Prostate gland (tissue), 2 donors: ENCODE results near the gene ARHGAP31. TPM values are rescaled to one million over a fixed set of nuclear protein-coding genes. Genes with fewer than 3 reads are reported as not detected.
A peak's percentile ranks its signal among the peaks of the same experiment; 100 is the strongest.
"Not testable (repeated sequence)": the region's sequence is repeated elsewhere in the genome, so short reads cannot be mapped to it uniquely, and the experiment has no call there.

Experiments used
- DNase-seq: peaks from one replicate; pipeline ENCODE4 v3.0.0-alpha.2; 2019; ENCODE audit warnings: low spot score
- H3K27ac ChIP-seq, 2 donors: fragments of 200-600 bp; sonication (generic); 2 replicates each; pipeline ENCODE4 v1.5.1; 2017 to 2019
- H3K27me3 ChIP-seq: fragments of 200-600 bp; sonication (generic); replicated peaks from 2 replicates; pipeline ENCODE4 v1.5.1; 2019; ENCODE audit not compliant: insufficient read depth
- H3K36me3 ChIP-seq, 2 donors: fragments of 200-600 bp; sonication (generic); 1 replicate in 1 of 2; 2 replicates in 1 of 2; pipeline versions ENCODE4 v1.5.1 to v1.8.1; 2017 to 2019
- H3K4me1 ChIP-seq: fragments of 200-600 bp; sonication (generic); replicated peaks from 2 replicates; pipeline ENCODE4 v1.5.1; 2019
- H3K4me3 ChIP-seq, 2 donors: fragments of 200-600 bp; sonication (generic); 2 replicates each; pipeline ENCODE4 v1.5.1; 2017 to 2019
- H3K9me3 ChIP-seq: fragments of 200-600 bp; sonication (generic); 2 replicates; pipeline ENCODE4 v1.5.1; 2017
- CTCF ChIP-seq, 4 experiments: fragments of 200-600 bp in 2 of 4; fragments of 450-650 bp in 2 of 4; sonication (generic) in 2 of 4; IDR thresholded peaks; 1 replicate in 3 of 4; 2 replicates in 1 of 4; pipeline ENCODE4 v1.5.1; 2016 to 2019; ENCODE audit warnings: antibody characterized with exemption in 4 of 4, mild to moderate bottlenecking in 2 of 4, moderate library complexity in 2 of 4
- POLR2A ChIP-seq: fragments of 450-650 bp; IDR thresholded peaks from one replicate; pipeline ENCODE4 v1.6.1; 2016; ENCODE audit warnings: antibody characterized with exemption, mild to moderate bottlenecking
- POLR2AphosphoS5 ChIP-seq: sonication (generic); formaldehyde crosslinking; IDR thresholded peaks from one replicate; pipeline ENCODE4 v1.6.1; 2017; ENCODE audit warnings: antibody characterized with exemption
- WGBS: methylation state at CpG from one replicate; pipeline ENCODE4 v1.1.5; 2018; 5-methylcytosine and 5-hydroxymethylcytosine counted together
- intact Hi-C: fragments of 100-400 bp; cut with DNase I; formaldehyde crosslinking; loops from one replicate; pipeline ENCODE4 v1.14.2; 2022
- total RNA-seq, 2 donors: library from RNA; depleted of rRNA; stranded (reverse); fragments of >200 nt; gene quantifications; one replicate each; pipeline ENCODE4 v1.1.0, GENCODE V29; 2016

Gene ARHGAP31
- total RNA-seq, 2 donors from 2014 or later, result 6.5 to 10.7 TPM

GRCh38 chr3:119352863-119353527 lies 58.8 kb downstream of the ARHGAP31 start:
- Histone ChIP-seq H3K27ac (no peak overlapping the region), H3K4me3 (no peak overlapping the region), H3K36me3 (no peaks in the 10 kb centered on the region), H3K9me3 (no peaks in the 10 kb centered on the region), H3K4me1 (no peaks in the 10 kb centered on the region), H3K27me3 (no peaks in the 10 kb centered on the region)
- intact Hi-C loops, result no loop called here
- WGBS, result 62% methylated on average over 6 of the region's 6 CpGs
- peak in 3 of 4 experiments; percentile 13 to 43 (median 37) for TF ChIP-seq CTCF (IDR thresholded peaks at IDR 0.05)
- no peak for TF ChIP-seq POLR2A
- no peak for TF ChIP-seq POLR2AphosphoS5
- no peak for DNase-seq

GRCh38 chr3:119355608-119356007 lies 61.4 kb downstream of the ARHGAP31 start:
- H3K36me3 ChIP-seq, H3K27ac ChIP-seq, DNase-seq, intact Hi-C loops, H3K4me3 ChIP-seq, H3K27me3 ChIP-seq, H3K9me3 ChIP-seq, H3K4me1 ChIP-seq: not testable (repeated sequence)
- 94% methylated on average over 5 of the region's 5 CpGs for WGBS

- H3K4me3 ChIP-seq, result no peak overlapping the region
- no peaks in the 10 kb centered on the region for H3K9me3 ChIP-seq
- H3K36me3 ChIP-seq, result no peaks in the 10 kb centered on the region
- DNase-seq, result no peak
- TF ChIP-seq CTCF (IDR thresholded peaks at IDR 0.05), result no peak
- TF ChIP-seq POLR2AphosphoS5, result no peak
- TF ChIP-seq POLR2A, result no peak
- no peaks in the 10 kb centered on the region for H3K27me3 ChIP-seq
- no peak overlapping the region for H3K27ac ChIP-seq
- H3K4me1 ChIP-seq, result no peaks in the 10 kb centered on the region
- intact Hi-C loops, result no loop called here
These were observed 62.5 kb downstream of the ARHGAP31 start for GRCh38 chr3:119356646-119357045.

- intact Hi-C loops, result no loop called here
- Histone ChIP-seq H3K4me3 (no peak overlapping the region), H3K4me1 (no peaks in the 10 kb centered on the region), H3K9me3 (no peaks in the 10 kb centered on the region), H3K36me3 (no peaks in the 10 kb centered on the region), H3K27me3 (no peaks in the 10 kb centered on the region), H3K27ac (no peak overlapping the region)
- DNase-seq, result no peak
- 16% methylated on average over 6 of the region's 6 CpGs for WGBS
- TF ChIP-seq CTCF (IDR thresholded peaks at IDR 0.05) (no peak), POLR2AphosphoS5 (no peak), POLR2A (no peak)
These were observed 63.0 kb downstream of the ARHGAP31 start for GRCh38 chr3:119357190-119357589.

- Histone ChIP-seq H3K27ac (no peak overlapping the region), H3K36me3 (no peaks in the 10 kb centered on the region)
These were observed 65.5 kb downstream of the ARHGAP31 start for GRCh38 chr3:119359476-119360326.

More at GRCh38 chr3:119359476-119360326, 65.5 kb downstream of the ARHGAP31 start:
- Histone ChIP-seq H3K27me3 (no peaks in the 10 kb centered on the region), H3K9me3 (no peaks in the 10 kb centered on the region), H3K4me3 (no peak overlapping the region), H3K4me1 (no peaks in the 10 kb centered on the region)
- WGBS, result 58% methylated on average over 11 of the region's 11 CpGs
- no peak for DNase-seq
- TF ChIP-seq CTCF (IDR thresholded peaks at IDR 0.05), result no peak
- TF ChIP-seq POLR2A, result no peak
- intact Hi-C loops, result no loop called here
